Adipocyte (in vitro differentiated cells): ENCODE measurements around the gene NBPF4.
"Not testable (repeated sequence)": the region's sequence is repeated elsewhere in the genome, so short reads cannot be mapped to it uniquely, and the experiment has no call there.

Experiments used
- DNase-seq: peaks from one replicate; pipeline ENCODE4 v3.0.0-alpha.2; 2015; ENCODE audit warnings: low read depth
- H3K27me3 ChIP-seq: replicated peaks from 2 replicates; pipeline ENCODE4 v1.7.0; 2013; ENCODE audit warnings: mild to moderate bottlenecking, low read length, moderate library complexity; ENCODE audit not compliant: control insufficient read depth, insufficient read depth
- H3K36me3 ChIP-seq: 2 replicates; pipeline ENCODE4 v1.7.0; 2013; ENCODE audit warnings: low read length, mild to moderate bottlenecking, moderate library complexity; ENCODE audit not compliant: control insufficient read depth, insufficient read depth, severe bottlenecking
- H3K4me1 ChIP-seq: 2 replicates; pipeline ENCODE4 v1.7.0; 2013; ENCODE audit warnings: mild to moderate bottlenecking, low read length, moderate library complexity; ENCODE audit not compliant: control insufficient read depth, insufficient read depth
- H3K4me3 ChIP-seq: 2 replicates; pipeline ENCODE4 v1.7.0; 2013; ENCODE audit warnings: mild to moderate bottlenecking, low read length, moderate library complexity
- H3K9ac ChIP-seq: 2 replicates; pipeline ENCODE4 v1.7.0; 2013; ENCODE audit warnings: mild to moderate bottlenecking, low read length, moderate library complexity
- H3K9me3 ChIP-seq: 2 replicates; pipeline ENCODE4 v1.7.0; 2013; ENCODE audit warnings: mild to moderate bottlenecking, low read length, moderate library complexity; ENCODE audit not compliant: control insufficient read depth

Gene NBPF4, protein sequence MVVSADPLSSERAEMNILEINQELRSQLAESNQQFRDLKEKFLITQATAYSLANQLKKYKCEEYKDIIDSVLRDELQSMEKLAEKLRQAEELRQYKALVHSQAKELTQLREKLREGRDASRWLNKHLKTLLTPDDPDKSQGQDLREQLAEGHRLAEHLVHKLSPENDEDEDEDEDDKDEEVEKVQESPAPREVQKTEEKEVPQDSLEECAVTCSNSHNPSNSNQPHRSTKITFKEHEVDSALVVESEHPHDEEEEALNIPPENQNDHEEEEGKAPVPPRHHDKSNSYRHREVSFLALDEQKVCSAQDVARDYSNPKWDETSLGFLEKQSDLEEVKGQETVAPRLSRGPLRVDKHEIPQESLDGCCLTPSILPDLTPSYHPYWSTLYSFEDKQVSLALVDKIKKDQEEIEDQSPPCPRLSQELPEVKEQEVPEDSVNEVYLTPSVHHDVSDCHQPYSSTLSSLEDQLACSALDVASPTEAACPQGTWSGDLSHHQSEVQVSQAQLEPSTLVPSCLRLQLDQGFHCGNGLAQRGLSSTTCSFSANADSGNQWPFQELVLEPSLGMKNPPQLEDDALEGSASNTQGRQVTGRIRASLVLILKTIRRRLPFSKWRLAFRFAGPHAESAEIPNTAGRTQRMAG

DNA sequence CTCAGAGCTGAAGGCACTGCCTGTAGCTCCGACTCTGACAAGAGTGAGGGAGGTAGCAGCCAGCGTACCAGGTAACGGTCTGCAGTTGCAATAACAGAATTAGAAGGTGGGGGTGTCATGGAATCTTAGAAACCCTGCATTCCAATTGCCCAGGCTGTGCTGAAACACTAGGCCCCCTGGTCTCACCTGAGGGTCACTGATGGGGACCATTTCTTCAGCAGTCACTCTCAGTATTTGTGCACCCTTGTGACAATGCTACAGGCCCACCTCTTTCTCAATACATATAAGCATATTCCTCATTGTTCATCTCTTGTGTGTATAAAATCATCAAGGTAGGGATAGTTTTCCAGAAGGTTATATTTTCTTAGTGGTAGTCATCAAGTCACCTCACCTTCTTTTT is at the start of gene NBPF4:
Gene NBPF4, minus strand, starts transcription at position 101 of the 400 bp plus-strand sequence. CDS start 315 bp downstream, outside the sequence.
- not testable (repeated sequence) for DNase-seq, H3K27me3 ChIP-seq, H3K9me3 ChIP-seq, H3K36me3 ChIP-seq, H3K4me1 ChIP-seq, H3K9ac ChIP-seq, H3K4me3 ChIP-seq

DNA sequence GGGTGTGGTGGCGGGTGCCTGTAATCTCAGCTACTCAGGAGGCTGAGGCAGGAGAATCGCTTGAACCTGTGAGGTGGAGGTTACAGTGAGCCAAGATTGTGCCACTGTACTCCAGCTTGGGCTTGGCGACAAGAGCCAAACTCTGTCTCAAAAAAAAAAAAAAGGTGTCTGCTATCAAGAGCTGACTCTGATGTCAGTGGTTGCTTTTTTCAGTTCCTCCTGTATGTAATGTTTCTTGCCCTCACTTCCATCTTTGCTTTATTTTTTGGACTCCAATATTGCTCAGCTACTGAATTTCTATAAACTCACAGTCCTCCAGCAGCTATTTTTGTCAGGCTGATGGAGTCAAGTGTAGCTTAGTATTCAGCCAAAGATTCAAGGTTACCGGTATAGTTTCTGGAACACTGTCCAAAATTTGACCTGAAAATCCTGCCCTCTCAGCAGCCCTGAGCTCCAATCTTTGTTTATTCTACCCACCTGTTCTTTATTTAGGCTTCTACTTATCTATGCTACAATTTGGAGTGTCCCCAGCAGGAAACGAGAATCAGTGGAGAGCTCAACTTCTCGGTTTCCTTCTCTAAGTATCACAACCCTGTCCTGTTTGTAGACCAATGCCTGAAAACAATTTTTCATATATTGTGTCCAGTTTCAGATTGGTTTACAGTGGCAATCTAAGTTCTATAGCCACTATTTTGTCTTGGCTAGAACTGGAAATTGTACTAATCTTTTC is 38.8 kb upstream of the NBPF4 start:
- not testable (repeated sequence) for H3K27me3 ChIP-seq, H3K9ac ChIP-seq, H3K36me3 ChIP-seq, DNase-seq, H3K4me1 ChIP-seq, H3K4me3 ChIP-seq, H3K9me3 ChIP-seq

DNA sequence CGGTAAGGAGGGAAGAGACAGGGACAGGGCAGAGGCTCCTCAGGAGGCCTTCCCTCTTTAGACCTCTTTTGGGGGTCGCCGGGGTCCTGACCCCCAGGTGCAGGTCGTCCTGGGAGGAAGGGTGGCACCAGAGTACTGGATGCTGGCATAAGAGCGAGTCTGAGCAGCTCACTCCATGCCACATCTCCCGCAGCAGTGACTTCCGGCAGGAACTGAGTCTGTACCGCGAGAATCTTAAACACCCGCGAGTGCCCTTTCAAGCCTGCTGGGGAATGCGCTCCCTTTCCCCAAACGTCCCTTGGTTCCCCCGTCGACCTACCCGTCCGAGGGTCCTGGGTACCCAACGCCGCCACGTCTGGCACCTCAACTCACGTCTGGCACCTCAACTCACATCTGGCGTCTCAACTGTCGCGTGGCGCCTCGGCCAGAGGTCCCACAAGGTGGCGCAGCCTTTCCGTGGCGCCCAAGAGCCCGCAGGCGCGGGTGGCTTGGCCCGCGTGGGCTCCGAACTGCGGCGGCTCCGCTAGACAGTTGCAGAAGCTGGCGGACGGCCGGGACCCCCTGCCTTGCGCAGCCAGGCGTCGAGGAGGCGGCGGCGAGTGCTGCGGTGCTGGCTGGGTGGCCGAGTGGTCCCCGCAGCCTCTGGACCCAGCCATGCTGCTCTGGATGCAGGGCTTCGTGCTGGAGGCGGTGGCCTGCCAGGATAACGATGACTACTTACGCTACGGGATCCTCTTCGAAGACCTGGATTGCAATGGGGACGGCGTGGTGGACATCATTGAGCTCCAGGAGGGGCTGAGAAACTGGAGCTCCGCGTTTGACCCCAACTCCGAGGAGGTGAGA is 28.8 kb upstream of the NBPF4 start:
- not testable (repeated sequence) for H3K36me3 ChIP-seq, DNase-seq, H3K4me1 ChIP-seq, H3K9me3 ChIP-seq, H3K27me3 ChIP-seq, H3K4me3 ChIP-seq, H3K9ac ChIP-seq

DNA sequence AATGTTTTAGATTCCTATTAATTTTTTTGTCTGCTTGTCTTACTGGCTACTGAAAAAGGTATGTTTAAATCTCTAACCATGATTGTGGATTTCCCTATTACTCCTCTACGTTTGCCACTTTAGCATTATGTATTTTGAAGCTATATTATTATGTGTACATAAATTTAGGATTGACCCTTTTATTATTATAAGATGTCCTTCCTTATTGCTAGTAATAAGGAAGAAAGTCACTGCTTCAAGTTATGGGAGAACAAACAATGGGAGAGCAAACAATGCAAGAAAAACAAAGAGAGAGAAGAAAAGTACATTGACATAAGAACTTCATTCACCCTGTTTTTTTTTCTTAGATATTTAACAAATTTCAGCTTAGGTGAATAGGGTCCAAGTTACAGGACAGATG is 23.2 kb upstream of the NBPF4 start:
- not testable (repeated sequence) for H3K9ac ChIP-seq, H3K27me3 ChIP-seq, H3K36me3 ChIP-seq, H3K4me3 ChIP-seq, H3K4me1 ChIP-seq, DNase-seq, H3K9me3 ChIP-seq

DNA sequence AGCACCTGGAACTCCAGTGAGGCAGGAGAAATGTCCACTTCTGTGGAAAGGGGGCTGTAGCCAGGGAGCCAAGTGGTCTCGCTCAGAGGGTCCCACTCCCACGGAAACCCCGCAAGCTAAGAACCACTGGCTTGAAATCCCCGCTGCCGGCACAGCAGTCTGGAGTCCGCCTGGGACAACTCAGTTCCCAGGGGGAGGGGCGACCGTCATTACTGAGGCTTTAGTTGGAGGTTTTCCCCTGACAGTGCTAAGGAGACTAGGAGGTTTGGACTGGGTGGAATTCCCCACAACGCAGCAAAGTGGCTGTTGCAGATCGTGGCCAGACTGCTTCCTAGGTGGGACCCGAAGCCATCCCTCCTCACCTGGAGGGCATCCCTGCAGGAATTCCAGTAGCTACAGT is 18.1 kb upstream of the NBPF4 start:
- H3K9me3 ChIP-seq, H3K4me3 ChIP-seq, H3K27me3 ChIP-seq, H3K9ac ChIP-seq, H3K4me1 ChIP-seq, DNase-seq, H3K36me3 ChIP-seq: not testable (repeated sequence)

DNA sequence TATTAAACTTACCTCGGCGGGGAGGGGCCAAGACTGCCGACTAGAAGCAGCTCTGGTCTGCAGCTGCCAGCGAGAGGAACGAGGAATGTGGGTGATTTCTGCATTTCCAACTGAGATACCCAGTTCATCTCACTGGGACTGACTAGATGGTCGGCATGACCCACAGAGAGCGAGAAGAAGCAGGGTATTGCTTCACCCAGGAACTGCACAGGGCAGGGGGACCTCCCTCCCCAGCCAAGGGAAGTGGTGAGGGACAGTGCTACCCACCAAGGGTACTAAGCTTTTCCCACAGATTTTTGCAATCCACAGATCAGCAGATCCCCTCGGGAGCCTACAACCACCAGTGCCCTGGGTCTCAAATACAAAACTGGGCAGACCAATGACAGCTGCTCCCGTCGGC is 17.6 kb upstream of the NBPF4 start:
- H3K9me3 ChIP-seq, H3K4me1 ChIP-seq, DNase-seq, H3K27me3 ChIP-seq, H3K4me3 ChIP-seq, H3K9ac ChIP-seq, H3K36me3 ChIP-seq: not testable (repeated sequence)

DNA sequence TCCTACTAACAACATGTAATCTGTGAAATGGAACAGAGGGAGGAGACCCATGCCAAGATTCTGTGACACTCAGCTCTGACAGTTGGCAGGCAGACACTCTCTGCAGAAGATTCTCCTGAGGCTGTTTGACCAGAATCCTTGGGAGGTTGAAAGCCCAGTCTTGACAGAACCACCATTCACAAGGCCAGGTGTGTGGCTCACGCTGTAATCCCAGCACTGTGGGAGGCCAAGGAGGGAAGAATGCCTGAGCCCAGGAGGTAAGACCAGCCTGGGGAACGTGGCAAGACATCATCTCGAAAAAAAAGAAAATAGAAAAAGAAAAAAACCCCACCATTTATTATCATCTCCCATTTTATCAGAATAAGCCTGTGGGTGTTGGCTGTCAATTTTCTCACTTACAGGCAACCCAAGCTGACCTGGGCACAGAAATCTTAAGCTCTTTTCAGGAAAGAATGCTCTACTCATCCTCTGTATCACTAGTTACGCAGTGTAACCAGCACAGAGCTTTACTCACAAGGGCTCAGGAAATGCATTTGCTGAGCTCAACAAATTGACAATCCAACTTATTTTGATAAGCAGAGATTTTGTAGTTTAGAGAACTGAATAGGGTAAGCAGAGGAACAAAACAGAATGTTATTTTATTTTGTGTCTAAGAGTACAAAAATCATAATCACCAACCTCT is 16.8 kb upstream of the NBPF4 start:
- H3K27me3 ChIP-seq, H3K36me3 ChIP-seq, H3K4me3 ChIP-seq, H3K9me3 ChIP-seq, H3K9ac ChIP-seq, H3K4me1 ChIP-seq, DNase-seq: not testable (repeated sequence)

DNA sequence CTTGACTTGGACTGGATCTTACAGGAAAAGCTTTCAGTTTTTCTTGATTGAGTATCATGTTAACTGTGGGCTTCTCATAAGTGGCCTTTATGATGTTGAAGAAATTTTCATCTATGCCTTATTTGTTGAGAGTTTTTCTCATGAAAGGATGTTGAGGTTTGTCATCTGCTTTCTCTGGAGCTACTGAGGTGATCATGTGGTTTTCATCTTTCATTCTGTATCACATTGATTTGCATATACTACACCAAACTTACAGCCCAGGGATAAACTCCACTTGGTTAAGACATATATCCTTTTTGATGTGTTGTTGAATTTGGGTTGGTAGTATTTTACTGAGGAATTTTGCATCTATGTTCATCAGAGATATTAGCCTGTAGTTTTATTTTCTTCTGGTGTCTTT is 11.6 kb upstream of the NBPF4 start:
- H3K4me3 ChIP-seq, H3K4me1 ChIP-seq, H3K27me3 ChIP-seq, H3K9me3 ChIP-seq, DNase-seq, H3K9ac ChIP-seq, H3K36me3 ChIP-seq: not testable (repeated sequence)

DNA sequence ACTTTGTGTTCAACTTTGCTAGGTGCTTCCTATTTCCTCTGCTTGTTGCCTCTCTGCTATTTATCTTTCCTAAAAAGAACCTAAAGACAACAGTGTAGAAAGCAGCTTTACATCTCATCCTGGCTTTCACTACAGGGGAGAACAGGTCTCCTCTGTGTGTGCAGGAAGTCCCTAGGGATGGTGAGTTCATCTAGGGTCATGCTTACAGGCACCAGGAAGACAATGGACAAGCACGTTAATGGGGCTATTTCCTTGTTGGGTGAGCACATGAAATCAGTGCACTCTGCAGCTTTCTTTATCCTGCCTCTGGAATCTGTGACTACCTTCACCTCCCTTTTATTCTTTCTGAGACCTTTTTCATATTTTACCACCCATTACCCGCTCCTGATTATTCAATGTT is 4.5 kb downstream of the NBPF4 start:
- not testable (repeated sequence) for H3K4me3 ChIP-seq, H3K4me1 ChIP-seq, DNase-seq, H3K36me3 ChIP-seq, H3K9ac ChIP-seq, H3K27me3 ChIP-seq, H3K9me3 ChIP-seq

DNA sequence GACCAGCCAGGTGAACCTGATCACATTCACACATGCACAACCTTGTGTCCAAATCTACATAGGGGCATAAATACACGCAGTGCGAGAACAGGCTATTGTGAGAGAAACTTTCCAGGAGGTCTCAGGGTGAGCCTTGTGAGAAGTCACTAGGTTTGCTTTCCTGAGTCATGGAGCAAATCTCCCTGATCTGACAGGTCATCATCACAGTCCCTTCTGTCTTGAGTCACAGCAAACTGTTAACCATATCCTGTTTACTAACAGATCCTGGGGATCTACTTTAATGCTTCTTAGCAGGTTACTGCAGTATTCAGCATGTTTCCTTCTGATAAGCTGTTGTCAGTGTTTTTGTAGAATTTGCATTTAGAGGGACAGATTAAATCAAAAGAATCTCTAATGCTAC is 8.6 kb downstream of the NBPF4 start:
- not testable (repeated sequence) for H3K9ac ChIP-seq, H3K27me3 ChIP-seq, H3K36me3 ChIP-seq, H3K4me3 ChIP-seq, H3K4me1 ChIP-seq, H3K9me3 ChIP-seq, DNase-seq
